Sciatic nerve (tissue), 2 donors: ENCODE measurements around the gene RPN2. TPM values are rescaled to one million over a fixed set of nuclear protein-coding genes. Genes with fewer than 3 reads are reported as not detected.

Experiments
- ATAC-seq: fragments of 200-7000 bp; cut with Tn5 transposase; one replicate; pipeline ENCODE4 v1.9.1; 2020; ENCODE audit warnings: mild to moderate bottlenecking, moderate library complexity
- DNase-seq: peaks from one replicate; pipeline ENCODE4 v3.0.0-alpha.2; 2020; ENCODE audit warnings: low spot score
- intact Hi-C: fragments of 100-400 bp; cut with DNase I; formaldehyde crosslinking; loops from one replicate; pipeline ENCODE4 v1.14.2; 2022
- total RNA-seq: library from RNA; stranded (reverse); fragmentation: NEBNext Ultra II Directional; extraction: Animal tissue kit (Norgen Biotek cat#: 25700); gene quantifications from one replicate; pipeline ENCODE4 v1.2.1, GENCODE V29; 2021
- donor health status: DM: no; HTN: no; CAD: no.
- donor health status: DM: no; HTN: no; CAD: no.

The RPN2 gene
- total RNA-seq, 1 donor from 2014 or later, result 97.9 TPM

DNA sequence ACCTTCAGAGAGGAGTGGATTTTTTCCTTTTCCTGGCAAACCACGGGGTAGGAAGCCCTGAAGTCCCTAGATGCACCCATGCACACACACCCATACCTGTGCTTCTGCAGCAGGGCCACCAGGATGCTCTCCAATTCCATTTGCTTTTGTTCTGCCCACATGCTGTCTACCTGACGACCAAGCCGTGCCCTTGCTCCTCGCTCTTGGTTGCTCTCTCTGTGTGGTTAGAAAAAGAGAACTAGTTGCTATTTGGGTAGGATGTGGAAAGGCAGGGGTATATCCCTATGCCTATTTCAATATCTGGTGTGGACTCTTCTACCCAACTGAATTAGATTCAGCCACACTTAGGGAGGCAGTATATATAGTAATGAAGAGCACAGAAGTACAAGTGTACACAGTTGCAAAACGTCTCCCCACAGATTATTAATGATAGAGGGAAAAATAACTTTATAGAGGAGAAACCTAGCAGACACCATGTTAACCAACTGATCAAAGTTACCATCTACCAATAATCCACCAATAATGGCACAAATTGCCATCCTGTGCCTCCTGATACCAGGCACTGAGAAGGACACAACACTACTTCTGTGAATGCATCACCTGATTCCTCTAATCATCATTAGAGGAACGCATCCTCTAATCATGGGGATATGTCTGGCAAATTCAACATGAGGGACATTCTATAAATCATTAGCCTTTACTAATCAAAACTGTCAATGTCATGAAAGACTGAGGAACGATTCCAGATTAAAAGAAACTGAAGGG lies 75.2 kb downstream of the RPN2 start:
- intact Hi-C loops, result no loop called here
- ATAC-seq (no peak), DNase-seq (no peak)

DNA sequence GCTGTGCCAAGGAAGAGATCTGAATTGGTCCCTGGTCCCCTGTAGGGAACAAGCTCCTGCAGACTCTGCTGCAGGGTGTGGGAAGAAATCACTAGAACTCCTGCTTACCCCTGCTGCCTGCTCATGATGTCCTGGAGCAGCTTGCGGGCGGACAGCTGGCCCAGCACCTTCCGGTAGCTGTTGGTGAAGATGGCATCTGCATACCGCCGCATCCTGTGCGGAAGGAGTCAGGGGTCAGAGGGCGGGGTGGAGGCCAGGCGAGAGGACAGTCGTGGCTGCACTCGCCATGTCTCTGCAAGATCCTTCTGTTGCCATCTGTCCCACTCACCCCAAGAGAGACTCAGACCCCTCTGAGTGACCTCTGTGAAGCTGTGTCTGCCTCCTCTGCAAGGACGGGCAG lies 77.2 kb downstream of the RPN2 start:
- ATAC-seq (no peak), DNase-seq (no peak)
- intact Hi-C loops, result no loop called here

- no peak for ATAC-seq
- no peak for DNase-seq
- intact Hi-C loops, result no loop called here
Observed at GRCh38 chr20:37257530-37257929, 78.4 kb downstream of the RPN2 start.

DNA sequence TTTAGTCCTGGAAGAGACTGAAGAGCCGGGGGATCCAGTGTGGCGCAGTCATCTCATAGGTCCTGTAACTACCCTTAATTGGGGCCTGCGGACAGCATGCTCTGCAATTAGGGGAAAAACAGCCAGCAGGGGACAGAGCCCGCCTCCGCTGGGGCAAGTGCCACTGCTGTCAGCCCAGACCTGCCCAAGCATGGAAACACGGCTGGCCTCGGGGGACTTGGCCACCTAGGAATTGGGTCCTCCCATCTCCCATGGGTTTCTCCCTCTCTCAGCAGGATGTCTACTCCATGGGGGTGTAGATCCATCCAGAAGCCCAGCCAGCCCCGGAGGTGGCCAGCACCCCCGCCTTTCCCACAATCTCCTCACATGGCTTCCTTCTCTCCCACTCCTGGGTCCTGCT lies 78.9 kb downstream of the RPN2 start:
- no peak for DNase-seq
- no peak for ATAC-seq
- intact Hi-C loops, result no loop called here

- ATAC-seq (no peak), DNase-seq (no peak)
- intact Hi-C loops, result no loop called here
Observed at GRCh38 chr20:37259031-37259430, 79.9 kb downstream of the RPN2 start.

DNA sequence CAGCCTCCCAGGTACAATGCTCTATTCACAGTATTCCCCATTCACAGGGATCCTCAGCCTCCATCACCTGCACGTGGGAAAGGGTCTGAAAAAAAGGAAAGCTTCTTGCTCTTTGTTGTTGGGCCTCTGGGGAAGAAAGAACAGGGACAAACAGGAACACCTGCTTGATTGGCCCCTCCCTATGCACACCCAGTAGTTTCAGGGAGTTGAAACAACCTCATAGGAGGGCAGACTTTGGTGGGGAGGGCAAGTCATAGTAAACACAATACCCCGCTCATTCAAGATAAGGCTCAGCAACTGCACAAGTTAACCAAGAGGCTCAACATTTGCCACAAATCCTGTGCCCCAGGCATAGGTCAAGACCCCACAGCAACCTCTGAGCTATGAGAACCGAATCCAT lies 80.7 kb downstream of the RPN2 start:
- ATAC-seq (no peak), DNase-seq (no peak)
- intact Hi-C loops, result no loop called here

- ATAC-seq, result no peak
Observed at GRCh38 chr20:37260923-37261322, 81.8 kb downstream of the RPN2 start.

GRCh38 chr20:37261714-37262113 lies 82.6 kb downstream of the RPN2 start, which contains the start of gene GHRH:
TSS of gene GHRH (minus strand) at chr20:37261814. CDS start at chr20:37256889, 4,925 bp downstream.
- intact Hi-C loops, result no loop called here
- DNase-seq (no peak), ATAC-seq (no peak)

More at GRCh38 chr20:37260923-37261322, 81.8 kb downstream of the RPN2 start:
- no peak for DNase-seq
- intact Hi-C loops, result no loop called here

GRCh38 chr20:37262505-37262904 lies 83.4 kb downstream of the RPN2 start:
- DNase-seq (no peak), ATAC-seq (no peak)
- intact Hi-C loops, result no loop called here

GRCh38 chr20:37263686-37264085 lies 84.6 kb downstream of the RPN2 start:
- no peak for ATAC-seq
- DNase-seq, result no peak
- intact Hi-C loops, result no loop called here

GRCh38 chr20:37265152-37265551 lies 86.0 kb downstream of the RPN2 start:
- ATAC-seq (no peak), DNase-seq (no peak)
- intact Hi-C loops, result loop anchor here (5.0 kb wide), 1 partner anchor 272 kb away; no protein-coding TSS in a partner anchor

DNA sequence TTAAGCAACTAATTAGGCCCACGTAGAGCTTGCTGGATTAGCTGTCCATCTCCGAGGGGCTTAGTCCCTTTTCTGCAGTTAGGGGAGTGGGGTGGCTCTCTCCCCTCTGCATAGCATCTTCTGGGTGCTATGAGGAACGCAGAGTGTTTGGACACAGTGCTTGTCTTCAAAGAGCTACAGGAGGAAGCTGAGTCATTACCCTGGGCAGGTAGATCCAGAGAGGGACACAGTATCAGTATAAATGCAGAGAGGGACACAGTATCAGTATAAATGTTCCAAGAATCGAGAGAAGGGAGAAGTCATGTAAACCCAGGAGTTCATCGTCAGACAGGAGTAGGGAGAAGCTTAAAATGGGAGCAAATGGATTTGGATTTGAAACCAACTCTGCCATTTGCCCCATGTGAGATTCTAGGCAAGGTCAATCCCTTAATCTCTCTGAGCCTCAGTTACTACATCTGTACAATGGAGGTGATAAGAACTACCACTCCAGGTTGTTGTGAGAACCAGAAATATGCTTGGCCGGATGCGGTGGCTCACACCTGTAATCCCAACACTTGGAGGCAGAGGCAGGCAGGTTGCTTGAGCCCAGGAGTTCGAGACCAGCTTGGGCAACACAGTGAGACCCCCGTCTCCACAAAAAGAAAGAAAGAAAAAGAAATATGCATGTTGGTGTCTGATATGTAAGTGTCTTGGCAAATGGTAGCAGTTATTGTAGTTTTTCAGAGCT lies 88.0 kb downstream of the RPN2 start:
- ATAC-seq (no peak), DNase-seq (no peak)
- intact Hi-C loops, result loop anchor here (5.0 kb wide), 1 partner anchor 270 kb away; no protein-coding TSS in a partner anchor

DNA sequence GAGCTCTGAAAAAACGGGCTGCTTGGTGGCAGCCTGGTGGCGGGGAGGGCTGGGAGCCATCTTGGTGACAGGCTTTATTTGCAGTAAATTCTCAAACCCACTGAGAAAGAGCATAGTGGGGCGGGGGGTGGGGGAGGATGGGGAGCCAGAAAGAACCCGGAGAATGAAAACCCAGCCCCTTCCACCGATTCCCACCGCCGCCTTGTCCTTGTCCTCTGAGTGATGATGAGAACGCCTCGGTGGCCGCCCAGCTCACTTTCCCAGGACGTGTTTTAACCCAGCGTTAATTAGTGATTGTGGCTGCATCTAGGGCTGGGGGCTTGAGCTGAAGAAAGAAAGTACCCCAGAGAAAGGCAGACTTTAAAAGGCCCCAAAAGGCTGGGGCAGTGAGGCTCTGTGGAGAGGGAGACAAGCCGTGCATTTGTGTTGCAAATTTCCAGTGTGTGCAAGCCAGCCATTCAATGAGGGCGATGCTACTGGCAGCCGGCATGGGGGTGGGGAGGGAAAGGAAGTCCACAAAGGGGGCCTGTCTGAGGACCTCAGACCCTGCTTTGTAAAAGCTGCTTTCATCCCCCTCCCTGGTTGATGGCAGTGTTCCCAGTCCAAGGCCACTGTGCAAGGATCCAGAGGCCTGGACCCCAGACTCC lies 88.7 kb downstream of the RPN2 start:
- ATAC-seq, result no peak
- no peak for DNase-seq
- intact Hi-C loops, result loop anchor here (5.0 kb wide), 1 partner anchor 270 kb away; no protein-coding TSS in a partner anchor

GRCh38 chr20:37270576-37271420 lies 91.7 kb downstream of the RPN2 start:
- no peak for DNase-seq
- peak; percentile 36 for ATAC-seq
- intact Hi-C loops, result loop anchor here (10.0 kb wide), 2 partner anchors 76 to 114 kb away; no protein-coding TSS in a partner anchor

DNA sequence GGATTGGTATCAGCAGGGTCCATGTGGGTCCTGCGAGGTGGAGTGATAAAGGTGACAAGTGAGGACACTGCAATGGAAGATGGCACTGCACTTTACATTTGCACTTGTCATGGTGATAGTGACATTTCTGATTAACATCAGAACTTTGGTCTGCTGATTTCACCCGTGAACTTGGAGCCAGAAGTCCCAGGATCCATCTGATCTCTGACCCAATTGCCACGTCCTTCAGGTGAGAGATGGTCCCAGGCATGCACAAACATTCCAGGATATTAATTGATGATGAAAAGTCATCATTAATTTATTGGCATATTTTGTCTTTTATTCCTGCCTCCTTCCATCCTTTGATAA lies 92.3 kb downstream of the RPN2 start:
- DNase-seq (no peak), ATAC-seq (no peak)
- intact Hi-C loops, result loop anchor here (10.0 kb wide), 2 partner anchors 77 to 113 kb away; no protein-coding TSS in a partner anchor

DNA sequence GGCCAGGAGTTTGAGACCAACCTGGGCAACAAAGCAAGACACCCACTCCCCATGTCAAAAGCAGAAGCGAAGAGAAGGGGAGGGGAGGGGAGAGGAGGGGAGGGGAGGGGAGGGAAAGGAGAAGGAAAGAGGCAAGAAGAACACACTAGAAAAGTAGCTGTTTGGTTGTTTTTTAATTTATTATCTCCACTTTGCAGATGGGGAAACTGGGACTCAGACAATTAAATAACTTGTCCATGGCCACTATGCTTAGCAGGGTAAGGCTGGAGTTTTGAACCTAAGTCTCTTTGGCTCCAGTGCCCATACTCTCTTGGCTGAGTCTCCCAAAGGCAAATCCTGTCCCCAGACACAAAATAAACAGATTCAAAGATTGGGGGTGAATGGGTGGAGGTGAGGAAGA lies 94.9 kb downstream of the RPN2 start:
- DNase-seq (no peak), ATAC-seq (no peak)
- intact Hi-C loops, result loop anchor here (10.0 kb wide), 2 partner anchors 79 to 111 kb away; no protein-coding TSS in a partner anchor

DNA sequence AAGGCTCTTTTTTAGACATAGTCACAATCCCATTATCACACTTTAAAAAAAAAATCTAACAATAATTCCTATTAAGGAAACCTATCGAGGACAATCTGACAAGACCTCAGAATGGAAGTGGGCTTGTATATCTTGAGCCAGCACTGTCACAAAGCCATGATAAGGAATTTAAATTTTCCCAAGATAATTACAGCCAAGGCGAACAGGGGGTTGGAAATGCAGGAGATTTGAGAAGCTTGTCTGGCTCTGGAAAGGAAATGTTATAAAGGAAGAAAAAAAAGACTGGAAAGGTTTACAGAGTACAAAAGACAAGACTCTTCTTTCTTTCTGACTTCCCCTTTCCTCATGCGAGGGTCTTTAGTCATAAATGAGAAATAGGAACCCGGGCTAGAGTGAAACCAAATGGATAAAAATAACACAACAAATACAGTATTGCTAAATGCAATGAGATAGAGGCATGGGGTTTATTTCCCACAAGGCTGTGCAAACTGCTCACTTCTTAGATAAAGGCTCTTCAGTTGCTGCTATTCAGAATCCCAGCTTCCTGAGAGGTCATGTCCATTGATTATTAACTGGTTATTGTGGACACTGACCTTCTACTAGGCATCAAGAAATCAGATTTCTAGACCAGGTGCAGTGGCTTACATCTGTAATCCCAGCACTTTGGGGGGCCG lies 95.9 kb downstream of the RPN2 start:
- DNase-seq (no peak), ATAC-seq (peak; percentile 35)
- intact Hi-C loops, result loop anchor here (10.0 kb wide), 2 partner anchors 80 to 110 kb away; no protein-coding TSS in a partner anchor
